Naive thymus-derived CD8-positive, alpha-beta T cell (primary cell): ENCODE results near the gene ARHGAP25. TPM values are rescaled to one million over a fixed set of nuclear protein-coding genes. Genes with fewer than 3 reads are reported as not detected.
A peak's percentile ranks its signal among the peaks of the same experiment; 100 is the strongest.

Experiments
- ATAC-seq, 2 donors: fragments of 150-1000 bp; cut with Tn5 transposase in 1 of 2; sonication (Bioruptor Pico), chemical (Tn5 transposase) in 1 of 2; 1 replicate in 1 of 2; 2 replicates in 1 of 2; pipeline ENCODE4 v1.10.0; 2021; ENCODE audit warnings: mild to moderate bottlenecking in 2 of 2, moderate library complexity in 2 of 2
- POLR2A ChIA-PET: fragments of 350-600 bp; sonication (Branson Sonifier 250); formaldehyde crosslinking; loops from one replicate; lab custom pipeline; 2021; ENCODE audit warnings: antibody characterized with exemption; lab: Charles Lee
- DNase-seq, 10 donors: peaks; one replicate each; pipeline versions ENCODE4 v3.0.0 to v3.0.0-alpha.2; 2020 to 2022
- H3K27ac Mint-ChIP-seq, 10 donors: one replicate each; pipeline ENCODE4 v1.8.0; 2020 to 2022; ENCODE audit warnings: mild to moderate bottlenecking in 10 of 10, mixed read lengths in 10 of 10, moderate library complexity in 4 of 10, inconsistent platforms in 1 of 10
- H3K27me3 Mint-ChIP-seq, 5 donors: one replicate each; pipeline ENCODE4 v1.8.0; 2021 to 2022; ENCODE audit warnings: mixed read lengths in 5 of 5
- H3K36me3 Mint-ChIP-seq, 3 donors: one replicate each; pipeline ENCODE4 v1.8.0; 2020 to 2022; ENCODE audit warnings: mixed read lengths in 3 of 3, mild to moderate bottlenecking in 2 of 3, inconsistent platforms in 1 of 3
- H3K4me1 Mint-ChIP-seq, 4 donors: one replicate each; pipeline ENCODE4 v1.8.0; 2021 to 2022; ENCODE audit warnings: mixed read lengths in 4 of 4
- H3K4me3 Mint-ChIP-seq, 10 donors: one replicate each; pipeline ENCODE4 v1.8.0; 2020 to 2022; ENCODE audit warnings: mild to moderate bottlenecking in 10 of 10, mixed read lengths in 10 of 10, moderate library complexity in 6 of 10, inconsistent platforms in 1 of 10
- H3K9me3 Mint-ChIP-seq, 9 donors: one replicate each; pipeline ENCODE4 v1.8.0; 2020 to 2022; ENCODE audit warnings: mixed read lengths in 9 of 9, mild to moderate bottlenecking in 3 of 9, inconsistent platforms in 1 of 9, moderate library complexity in 1 of 9
- polyA plus RNA-seq, 3 donors: library from polyadenylated mRNA; unstranded; fragments of 300-500 nt; fragmentation: Illumina TruSeq; gene quantifications; one replicate each; pipeline ENCODE4 v1.2.3, GENCODE V29; 2021
- total RNA-seq, 8 experiments: library from RNA in 2 of 8; stranded (reverse) in 2 of 8; gene quantifications; one replicate each; pipeline ENCODE4 v1.2.3 and lab custom pipeline; 2021 to 2026

ARHGAP25 gene
- total and polyA plus RNA-seq, 5 experiments from 2014 or later = 76.5 to 124 (median 104) TPM

DNA sequence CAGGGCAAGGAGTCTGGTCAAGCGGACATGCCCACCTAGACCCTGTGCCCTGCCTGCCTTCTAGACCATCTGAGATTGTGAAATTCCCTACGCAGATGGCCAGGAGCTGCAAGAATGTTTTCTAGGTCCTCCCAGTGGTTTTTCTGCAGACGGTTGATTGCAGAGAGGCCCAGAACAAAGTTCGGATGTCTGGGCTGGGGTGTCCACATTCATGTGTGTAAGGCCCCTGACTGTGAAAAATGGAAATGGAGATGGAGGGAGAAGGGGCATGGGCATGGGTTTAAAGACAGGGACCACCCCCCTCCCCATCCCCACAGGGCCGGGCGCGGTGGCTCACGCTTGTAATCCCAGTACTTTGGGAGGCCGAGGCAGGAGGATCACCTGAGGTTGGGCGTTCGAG, 11.8 kb downstream of the ARHGAP25 start:
- peaks cover 10 to 50% (median 15%) of the 10 kb centered on the region in 3 donors for H3K36me3 Mint-ChIP-seq
- POLR2A ChIA-PET = interaction anchor here (0.6 to 1.5 kb wide), 4 partner anchors 19 to 279 kb away, joined by 3 to 4 read pairs (median 3); no protein-coding TSS in a partner anchor
- H3K27ac Mint-ChIP-seq = peak overlapping the region in 5 of 10 donors; percentile 9 to 93 (median 67)
- peak overlapping the region in 1 of 10 donors; percentile 20 for H3K4me3 Mint-ChIP-seq
- DNase-seq (no peak), ATAC-seq (no peak)
- H3K4me1 Mint-ChIP-seq = peaks cover 56 to 87% (median 83%) of the 10 kb centered on the region in 4 donors
- H3K27me3 Mint-ChIP-seq = no peaks in the 10 kb centered on the region
- no peaks in the 10 kb centered on the region for H3K9me3 Mint-ChIP-seq

DNA sequence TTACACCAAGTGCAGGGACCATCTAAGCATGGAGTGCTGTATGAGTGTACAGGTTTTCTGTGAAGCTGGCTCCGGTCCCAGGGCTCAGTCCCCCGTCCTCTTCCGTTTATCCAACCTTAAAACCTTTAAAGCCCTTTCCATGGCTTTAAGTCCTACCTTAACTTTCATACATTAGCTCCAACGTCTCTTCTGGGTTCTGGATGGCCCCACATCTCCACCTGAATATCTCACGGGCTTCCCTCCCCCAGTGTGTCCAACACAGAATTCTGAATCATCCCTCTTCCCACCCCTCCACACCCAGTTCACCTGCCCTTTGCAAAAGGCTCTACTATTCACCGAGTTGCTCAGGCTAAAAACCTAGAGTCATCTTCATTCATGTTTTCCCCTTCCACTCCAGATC, 12.8 kb downstream of the ARHGAP25 start:
- no peaks in the 10 kb centered on the region for H3K9me3 Mint-ChIP-seq
- peak overlapping the region in 2 of 10 donors; percentile 13 to 18 for H3K4me3 Mint-ChIP-seq
- H3K4me1 Mint-ChIP-seq = peaks cover 60 to 89% (median 84%) of the 10 kb centered on the region in 4 donors
- POLR2A ChIA-PET = interaction anchor here (1.2 to 11.4 kb wide), 3 partner anchors 10 to 24 kb away, joined by 3 to 281 read pairs (median 3); no protein-coding TSS in a partner anchor
- DNase-seq (no peak), ATAC-seq (no peak)
- H3K36me3 Mint-ChIP-seq = peaks cover 10 to 49% (median 15%) of the 10 kb centered on the region in 3 donors
- peak overlapping the region in 9 of 10 donors; percentile 76 to 94 (median 88) for H3K27ac Mint-ChIP-seq
- no peaks in the 10 kb centered on the region for H3K27me3 Mint-ChIP-seq

GRCh38 chr2:68747900-68748299, 13.3 kb downstream of the ARHGAP25 start:
- Mint-ChIP-seq H3K4me1 (peaks cover 57 to 88% (median 84%) of the 10 kb centered on the region in 4 donors), H3K27me3 (no peaks in the 10 kb centered on the region), H3K9me3 (no peaks in the 10 kb centered on the region), H3K27ac (peak overlapping the region; percentile 78 to 94 (median 88)), H3K36me3 (peaks cover 10 to 47% (median 15%) of the 10 kb centered on the region in 3 donors), H3K4me3 (peak overlapping the region in 2 of 10 donors; percentile 18 to 30)
- no peak for ATAC-seq
- DNase-seq = no peak
- POLR2A ChIA-PET = interaction anchor here (0.7 to 11.4 kb wide), 5 partner anchors 10 to 160 kb away, joined by 3 to 281 read pairs (median 3); no protein-coding TSS in a partner anchor

- Mint-ChIP-seq H3K9me3 (peaks cover 0 to 2% (median 0%) of the 10 kb centered on the region in 9 donors), H3K27me3 (no peaks in the 10 kb centered on the region), H3K4me1 (peaks cover 58 to 88% (median 84%) of the 10 kb centered on the region in 4 donors), H3K4me3 (no peak overlapping the region), H3K27ac (peak overlapping the region; percentile 69 to 94 (median 86)), H3K36me3 (peaks cover 10 to 49% (median 15%) of the 10 kb centered on the region in 3 donors)
- DNase-seq (no peak), ATAC-seq (no peak)
- POLR2A ChIA-PET = interaction anchor here (0.7 to 11.4 kb wide), 4 partner anchors 23 to 160 kb away, joined by 3 to 281 read pairs (median 4); no protein-coding TSS in a partner anchor
Observed at GRCh38 chr2:68748568-68748967, 14.0 kb downstream of the ARHGAP25 start.

GRCh38 chr2:68749345-68749744, 14.7 kb downstream of the ARHGAP25 start:
- H3K4me3 Mint-ChIP-seq = peak overlapping the region in 1 of 10 donors; percentile 4
- ATAC-seq (no peak), DNase-seq (no peak)
- H3K9me3 Mint-ChIP-seq = peaks cover 0 to 6% (median 0%) of the 10 kb centered on the region in 9 donors
- H3K4me1 Mint-ChIP-seq = peaks cover 55 to 88% (median 84%) of the 10 kb centered on the region in 4 donors
- POLR2A ChIA-PET = interaction anchor here (1.2 to 11.4 kb wide), 2 partner anchors 22 to 81 kb away, joined by 3 to 281 read pairs; no protein-coding TSS in a partner anchor
- H3K27ac Mint-ChIP-seq = peak overlapping the region; percentile 69 to 94 (median 86)
- no peaks in the 10 kb centered on the region for H3K27me3 Mint-ChIP-seq
- H3K36me3 Mint-ChIP-seq = peaks cover 10 to 49% (median 20%) of the 10 kb centered on the region in 3 donors

DNA sequence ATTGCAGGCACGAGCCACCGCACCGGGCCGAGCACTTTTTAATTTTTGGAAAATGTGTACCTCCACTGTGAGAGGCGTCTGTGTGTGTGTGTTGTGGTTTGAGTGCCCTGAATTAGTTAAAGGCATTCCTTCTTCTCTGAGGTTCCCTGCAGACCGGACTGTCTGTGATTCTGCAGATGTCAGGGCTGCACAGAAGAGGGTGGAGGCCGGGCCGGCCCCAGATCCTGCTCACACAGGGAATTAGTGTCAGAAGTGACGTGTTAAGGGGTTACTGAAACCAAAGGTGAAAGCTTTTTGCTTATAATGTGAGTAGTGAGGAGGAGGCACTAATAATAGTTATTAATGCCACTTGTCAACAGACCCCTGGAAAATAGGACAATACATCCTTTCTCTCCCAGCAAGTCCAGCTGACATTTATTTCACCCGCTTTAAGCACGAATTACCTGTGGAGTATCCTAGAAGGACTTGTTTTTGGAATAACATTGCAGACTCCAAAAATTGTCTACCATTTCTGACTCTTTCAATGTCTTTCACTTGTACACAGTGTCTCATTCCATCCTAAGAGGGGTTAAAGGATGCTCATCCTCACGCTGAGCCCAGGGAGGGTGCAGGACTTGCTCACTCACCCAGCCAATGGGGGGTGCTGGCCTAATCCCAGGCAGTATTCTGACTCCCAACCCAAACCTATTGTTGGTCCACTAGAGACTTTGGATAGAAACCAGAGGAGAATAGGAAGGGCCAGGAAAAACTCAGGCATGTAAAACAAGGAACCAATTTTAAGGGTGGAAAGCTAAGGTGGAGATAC, 16.2 kb downstream of the ARHGAP25 start:
- Mint-ChIP-seq H3K27me3 (no peaks in the 10 kb centered on the region), H3K36me3 (peaks cover 4 to 36% (median 15%) of the 10 kb centered on the region in 3 donors), H3K4me1 (peaks cover 52 to 84% (median 83%) of the 10 kb centered on the region in 4 donors), H3K9me3 (peaks cover 0 to 6% (median 0%) of the 10 kb centered on the region in 9 donors), H3K27ac (peak overlapping the region; percentile 79 to 97 (median 91)), H3K4me3 (peak overlapping the region in 2 of 10 donors; percentile 16 to 28)
- POLR2A ChIA-PET = interaction anchor here (1.2 to 11.4 kb wide), 15 partner anchors 8 to 284 kb away, joined by 3 to 281 read pairs (median 6); partner anchors contain the start of genes APLF, ARHGAP25 and FBXO48
- ATAC-seq = no peak
- no peak for DNase-seq

- peaks cover 53 to 87% (median 84%) of the 10 kb centered on the region in 4 donors for H3K4me1 Mint-ChIP-seq
- H3K27me3 Mint-ChIP-seq = no peaks in the 10 kb centered on the region
- POLR2A ChIA-PET = interaction anchor here (0.7 to 11.4 kb wide), 20 partner anchors 9 to 285 kb away, joined by 3 to 281 read pairs (median 6); partner anchors contain the start of genes APLF, ARHGAP25 and FBXO48
- H3K27ac Mint-ChIP-seq = peak overlapping the region; percentile 86 to 97 (median 90)
- peak; percentile 78 to 94 (median 87) for DNase-seq
- peaks cover 7 to 37% (median 19%) of the 10 kb centered on the region in 3 donors for H3K36me3 Mint-ChIP-seq
- peak; percentile 95 to 96 for ATAC-seq
- H3K9me3 Mint-ChIP-seq = peaks cover 2 to 7% (median 5%) of the 10 kb centered on the region in 9 donors
- H3K4me3 Mint-ChIP-seq = peak overlapping the region; percentile 23 to 75 (median 62)
Observed at GRCh38 chr2:68751397-68752339, 17.1 kb downstream of the ARHGAP25 start.

GRCh38 chr2:68753318-68753717, 18.7 kb downstream of the ARHGAP25 start:
- DNase-seq = peak in 1 of 10 donors; percentile 40
- Mint-ChIP-seq H3K4me3 (peak overlapping the region; percentile 13 to 81 (median 67)), H3K27ac (peak overlapping the region; percentile 85 to 97 (median 92)), H3K27me3 (no peaks in the 10 kb centered on the region), H3K9me3 (peaks cover 6 to 17% (median 12%) of the 10 kb centered on the region in 9 donors), H3K4me1 (peaks cover 48 to 85% (median 82%) of the 10 kb centered on the region in 4 donors), H3K36me3 (peaks cover 17 to 27% (median 26%) of the 10 kb centered on the region in 3 donors)
- ATAC-seq = peak; percentile 41 to 51
- POLR2A ChIA-PET = interaction anchor here (0.7 to 11.4 kb wide), 13 partner anchors 10 to 286 kb away, joined by 3 to 281 read pairs (median 5); partner anchors contain the start of genes APLF and FBXO48

- peaks cover 6 to 17% (median 12%) of the 10 kb centered on the region in 9 donors for H3K9me3 Mint-ChIP-seq
- no peak for ATAC-seq
- peak overlapping the region; percentile 65 to 97 (median 89) for H3K27ac Mint-ChIP-seq
- peaks cover 49 to 87% (median 85%) of the 10 kb centered on the region in 4 donors for H3K4me1 Mint-ChIP-seq
- H3K36me3 Mint-ChIP-seq = peaks cover 17 to 29% (median 24%) of the 10 kb centered on the region in 3 donors
- H3K4me3 Mint-ChIP-seq = peak overlapping the region; percentile 48 to 82 (median 75)
- POLR2A ChIA-PET = interaction anchor here (1.6 to 11.4 kb wide), 3 partner anchors 9 to 21 kb away, joined by 5 to 281 read pairs (median 7); partner anchors contain the start of gene ARHGAP25
- no peaks in the 10 kb centered on the region for H3K27me3 Mint-ChIP-seq
- no peak for DNase-seq
Observed at GRCh38 chr2:68755071-68755470, 20.5 kb downstream of the ARHGAP25 start.

DNA sequence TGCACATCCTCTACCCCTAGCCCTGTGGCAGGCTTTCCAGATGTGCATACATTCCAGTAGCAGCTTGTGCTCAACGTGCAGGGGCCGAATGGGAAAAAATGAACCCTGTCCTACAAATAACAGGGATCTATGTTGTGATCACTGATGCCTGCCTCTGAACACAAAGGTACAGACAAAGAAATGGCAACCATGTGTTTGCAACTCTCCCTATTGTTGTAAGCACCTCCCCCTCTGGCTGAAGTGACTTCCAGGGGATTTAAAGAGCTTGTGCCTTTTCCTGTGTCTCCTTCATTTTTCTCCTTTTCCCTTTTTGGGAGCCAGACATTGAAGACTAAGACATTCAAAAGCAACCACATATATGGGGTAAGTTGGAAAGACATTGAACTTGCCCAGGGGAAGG, 21.6 kb downstream of the ARHGAP25 start:
- POLR2A ChIA-PET = interaction anchor here (1.6 to 11.4 kb wide), 3 partner anchors 8 to 22 kb away, joined by 5 to 281 read pairs (median 7); partner anchors contain the start of gene ARHGAP25
- H3K27me3 Mint-ChIP-seq = no peaks in the 10 kb centered on the region
- peak overlapping the region in 9 of 10 donors; percentile 23 to 97 (median 66) for H3K27ac Mint-ChIP-seq
- peaks cover 17 to 29% (median 24%) of the 10 kb centered on the region in 3 donors for H3K36me3 Mint-ChIP-seq
- H3K9me3 Mint-ChIP-seq = peaks cover 6 to 17% (median 12%) of the 10 kb centered on the region in 9 donors
- H3K4me3 Mint-ChIP-seq = peak overlapping the region in 4 of 10 donors; percentile 24 to 69 (median 40)
- no peak for DNase-seq
- H3K4me1 Mint-ChIP-seq = peaks cover 52 to 96% (median 86%) of the 10 kb centered on the region in 4 donors
- no peak for ATAC-seq

DNA sequence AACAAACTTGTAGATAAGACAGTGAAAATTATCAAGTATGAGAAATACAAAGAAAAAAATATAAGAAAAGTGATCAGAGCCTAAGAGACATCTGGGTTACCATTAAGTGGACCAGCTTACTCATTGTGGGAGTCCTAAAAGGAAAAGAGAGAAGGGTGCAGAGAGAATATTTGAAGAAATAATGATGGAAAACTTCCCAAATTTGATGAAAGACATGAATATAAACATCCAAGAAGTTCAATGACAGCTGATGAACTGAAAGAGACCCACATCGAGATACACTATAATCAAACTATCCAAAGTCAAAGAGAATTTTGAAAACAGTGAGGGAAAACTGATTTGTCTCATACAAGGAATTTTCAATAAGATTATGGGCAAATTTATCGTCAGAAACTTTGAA, 22.5 kb downstream of the ARHGAP25 start:
- DNase-seq = no peak
- Mint-ChIP-seq H3K36me3 (peaks cover 17 to 29% (median 21%) of the 10 kb centered on the region in 3 donors), H3K27me3 (no peaks in the 10 kb centered on the region), H3K27ac (peak overlapping the region in 9 of 10 donors; percentile 24 to 97 (median 66)), H3K9me3 (peaks cover 6 to 17% (median 12%) of the 10 kb centered on the region in 9 donors), H3K4me1 (peaks cover 52 to 96% (median 86%) of the 10 kb centered on the region in 4 donors), H3K4me3 (peak overlapping the region in 5 of 10 donors; percentile 33 to 51 (median 42))
- no peak for ATAC-seq
- POLR2A ChIA-PET = interaction anchor here (0.5 to 11.4 kb wide), 3 partner anchors 8 to 26 kb away, joined by 3 to 281 read pairs (median 3); no protein-coding TSS in a partner anchor
